ENCODE measurements around the gene ELOVL7. TPM values are rescaled to one million over a fixed set of nuclear protein-coding genes. Genes with fewer than 3 reads are reported as not detected.

ELOVL7 gene
- total RNA-seq, 1 experiment from 2014 or later: 20.0 TPM

GRCh38 chr5:60856066-60856465, 12.0 kb upstream of the ELOVL7 start:
- Histone ChIP-seq H3K36me3 (ENCODE audit: control insufficient read depth in 1 of 2, insufficient read depth in 2 of 2, low read length in 2 of 2) (no peaks in the 10 kb centered on the region), H3K4me1 (ENCODE audit: control insufficient read depth in 1 of 2, insufficient read depth in 2 of 2, low read length in 2 of 2) (no peaks in the 10 kb centered on the region), H3K27me3 (ENCODE audit: insufficient read depth, low read length) (no peaks in the 10 kb centered on the region), H3K9me2 (ENCODE audit: insufficient read depth) (no peaks in the 10 kb centered on the region; the same call in 1 of the 2 replicates), H4K20me1 (ENCODE audit: insufficient read depth) (no peaks in the 10 kb centered on the region), H3K9ac (ENCODE audit: low read length) (no peak overlapping the region), H3K27ac (ENCODE audit: low read depth, low read length) (no peak overlapping the region), H3K4me2 (ENCODE audit: low read length) (no peak overlapping the region), H3K79me2 (ENCODE audit: insufficient read depth, low read length) (no peaks in the 10 kb centered on the region), H3K4me3 (replicated peaks in 1 of 2; ENCODE audit: low read depth in 1 of 2, low read length in 2 of 2) (no peak overlapping the region), H3K9me3 (ENCODE audit: control insufficient read depth in 1 of 2, insufficient read depth in 1 of 2, low read depth in 1 of 2, low read length in 2 of 2) (no peaks in the 10 kb centered on the region), H2AFZ (ENCODE audit: low read depth, low read length, poor library complexity, severe bottlenecking) (no peak overlapping the region)
- ATAC-seq (no peak), DNase-seq (ENCODE audit: low read depth, low spot score) (no peak)
- RAD21 ChIA-PET (ENCODE audit: low non-redundant PET in 1 of 2, low total read pairs in 2 of 2, uncharacterized antibody in 2 of 2, unreplicated experiment in 2 of 2): no interaction called here
- intact Hi-C loops (cut with micrococcal nuclease): no loop called here
- CTCF ChIA-PET: no interaction called here
- BruUV-seq (replicated peaks): no TSS peak
- TF ChIP-seq ZFX (IDR thresholded peaks at IDR 0.05) (no peak), ZBTB33 (IDR thresholded peaks at IDR 0.05; ENCODE audit: extremely low read depth, insufficient replicate concordance, low read length) (no peak), EGR1 (IDR thresholded peaks at IDR 0.05; ENCODE audit: low read depth) (no peak), EZH2phosphoT487 (IDR thresholded peaks at IDR 0.05; ENCODE audit: borderline replicate concordance) (no peak), CTCF (IDR thresholded peaks at IDR 0.05 in 2 of 3, conservative IDR thresholded peaks at IDR 0.05 in 1 of 3; ENCODE audit: borderline replicate concordance in 1 of 3, insufficient read depth in 1 of 3, low read depth in 2 of 3, low read length in 2 of 3) (no peak), SRF (IDR thresholded peaks at IDR 0.05; ENCODE audit: low read depth) (no peak), POLR2A (IDR thresholded peaks at IDR 0.05; ENCODE audit: borderline replicate concordance, extremely low read depth, insufficient read depth, insufficient read length) (no peak), CBX3 (IDR thresholded peaks at IDR 0.05; ENCODE audit: low read depth) (no peak), CEBPB (IDR thresholded peaks at IDR 0.05; ENCODE audit: low read depth) (no peak), SIN3A (IDR thresholded peaks at IDR 0.05; ENCODE audit: low read depth) (no peak), EZH2 (IDR thresholded peaks at IDR 0.05) (no peak)
- POLR2A ChIA-PET: no interaction called here
